Heart left ventricle (tissue), 16 donors: ENCODE results near the gene ZNF646. TPM values are rescaled to one million over a fixed set of nuclear protein-coding genes. Genes with fewer than 3 reads are reported as not detected.

Experiments
- ATAC-seq, 4 donors: fragments of 200-7000 bp; cut with Tn5 transposase; one replicate each; pipeline ENCODE4 v1.9.1; 2020 to 2022; ENCODE audit warnings: moderate library complexity in 4 of 4, mild to moderate bottlenecking in 3 of 4, moderate number of reproducible peaks in 1 of 4
- DNase-seq, 5 donors: peaks; one replicate each; pipeline ENCODE4 v3.0.0-alpha.2; 2020
- H3K27ac ChIP-seq, 12 donors: fragments of 200-600 bp; sonication (generic) in 4 of 12; one replicate each; pipeline versions ENCODE4 v1.5.0 to v1.8.0; 2016 to 2022; ENCODE audit warnings: mild to moderate bottlenecking in 2 of 12
- H3K27me3 ChIP-seq, 9 donors: fragments of 200-600 bp; sonication (generic) in 2 of 9; one replicate each; pipeline versions ENCODE4 v1.5.1 to v1.8.0; 2016 to 2022; ENCODE audit warnings: mild to moderate bottlenecking in 3 of 9
- H3K36me3 ChIP-seq, 9 donors: fragments of 200-600 bp; sonication (generic) in 2 of 9; one replicate each; pipeline versions ENCODE4 v1.5.0 to v1.8.0; 2018 to 2022; ENCODE audit warnings: mild to moderate bottlenecking in 2 of 9
- H3K4me1 ChIP-seq, 12 donors: fragments of 200-600 bp; sonication (generic) in 4 of 12; one replicate each; pipeline versions ENCODE4 v1.5.0 to v1.8.0; 2016 to 2022; ENCODE audit warnings: mild to moderate bottlenecking in 3 of 12
- H3K4me3 ChIP-seq, 12 donors: fragments of 200-600 bp; sonication (generic) in 4 of 12; one replicate each; pipeline versions ENCODE4 v1.5.0 to v1.8.0; 2017 to 2022; ENCODE audit warnings: mild to moderate bottlenecking in 9 of 12, moderate library complexity in 4 of 12
- H3K9me3 ChIP-seq, 12 donors: fragments of 200-600 bp; sonication (generic) in 4 of 12; one replicate each; pipeline versions ENCODE4 v1.5.0 to v1.8.0; 2016 to 2022; ENCODE audit warnings: mild to moderate bottlenecking in 1 of 12
- CTCF ChIP-seq, 12 donors: fragments of 200-600 bp; sonication (generic) in 4 of 12; IDR thresholded peaks; one replicate each; pipeline versions ENCODE4 v1.5.0 to v1.8.0; 2018 to 2022; ENCODE audit warnings: antibody characterized with exemption in 12 of 12, mild to moderate bottlenecking in 5 of 12
- POLR2A ChIP-seq, 2 donors: fragments of 450-650 bp; IDR thresholded peaks; one replicate each; pipeline ENCODE4 v1.6.1; 2017; ENCODE audit warnings: antibody characterized with exemption in 2 of 2, mild to moderate bottlenecking in 2 of 2, moderate library complexity in 2 of 2
- WGBS, 4 donors: extraction: QIAGEN DNeasy Blood & Tissue Kit in 2 of 4; methylation state at CpG; one replicate each; pipeline versions ENCODE4 v1.1.5 to v1.1.7; 2013 to 2018; 5-methylcytosine and 5-hydroxymethylcytosine counted together
- intact Hi-C, 10 donors: fragments of 100-400 bp; cut with DNase I; formaldehyde crosslinking; loops; one replicate each; pipeline versions ENCODE4 v1.11.1 to v1.14.2; 2022
- polyA plus RNA-seq, 2 donors: library from polyadenylated mRNA; stranded (reverse); fragments of 200-250 nt; gene quantifications; one replicate each; pipeline ENCODE4 v1.2.3, GENCODE V29; 2013
- total RNA-seq, 9 donors: library from RNA; depleted of rRNA in 2 of 9; stranded (reverse); fragments of >200 nt in 2 of 9; fragmentation: NEBNext Ultra II Directional in 3 of 9; extraction: Animal tissue kit (Norgen Biotek cat#: 25700) in 3 of 9; gene quantifications; one replicate each; pipeline versions ENCODE4 v1.1.0 to v1.2.4, GENCODE V29; 2016 to 2023
- donor health status: ischemic (EF 13 %, LVEDD 7.1; RV severe dilation, severe dysfunction).
- donor health status: healthy with polysubstance abuse.
- donor health status: DM: no; HTN: yes; CAD: no.
- donor health status: DM: no; HTN: no; CAD: no.
- donor health status: ischemic (EF 25% LVEDD 6.9; RV normal size, moderate dysfunction).
- donor health status: ischemic (EF 25% LVEDD 5.7; RV mildly dilated, moderate dysfunction).
- donor health status: healthy.
- donor health status: DM: yes; HTN: yes; CAD: no.
- donor health status: ischemic (EF 35%, LVEDD 5.7; RV mildly dilated, moderate dysfunction).
- donor health status: nonischemic (EF 11% LVEDD 7.7; RV severe dilation, severe dysfunction).
- donor health status: DM: yes; HTN: yes; CAD: no.
- donor health status: PGD.
- donor health status: ischemic (EF 29% LVEDD 5.4; RV normal size, mild dysfunction).
- donor health status: nonischemic (EF 23%, LVEDD 6.1; RV moderate dilation, normal function).

The ZNF646 gene
- total and polyA plus RNA-seq, 11 donors = 6.4 to 15.5 (median 10.0) TPM

- no peaks in the 10 kb centered on the region for H3K9me3 ChIP-seq
- H3K27me3 ChIP-seq = no peaks in the 10 kb centered on the region
- TF ChIP-seq CTCF (IDR thresholded peaks at IDR 0.05) = no peak
- TF ChIP-seq POLR2A (IDR thresholded peaks at IDR 0.05) = no peak
- DNase-seq (no peak), ATAC-seq (no peak)
- WGBS, 4 donors = 68 to 90% (median 80%) methylated on average over 4 to 6 of the region's 6 CpGs
- H3K4me3 ChIP-seq = no peak overlapping the region
- intact Hi-C loops = no loop called here
- peaks cover 6 to 63% (median 57%) of the 10 kb centered on the region in 9 donors for H3K36me3 ChIP-seq
- H3K27ac ChIP-seq = no peak overlapping the region
- H3K4me1 ChIP-seq = peaks cover 0 to 60% (median 17%) of the 10 kb centered on the region in 12 donors
Observed at GRCh38 chr16:31130899-31131298, 56.7 kb downstream of the ZNF646 start.

GRCh38 chr16:31131416-31131815 is 57.2 kb downstream of the ZNF646 start:
- no peaks in the 10 kb centered on the region for H3K9me3 ChIP-seq
- no peak overlapping the region for H3K4me3 ChIP-seq
- intact Hi-C loops = no loop called here
- no peak for DNase-seq
- ATAC-seq = no peak
- 90 to 95% (median 91%) methylated on average over 8 to 11 of the region's 11 CpGs for WGBS, 4 donors
- TF ChIP-seq POLR2A (IDR thresholded peaks at IDR 0.05) (no peak), CTCF (IDR thresholded peaks at IDR 0.05) (no peak)
- H3K4me1 ChIP-seq = peaks cover 0 to 60% (median 17%) of the 10 kb centered on the region in 12 donors
- H3K27ac ChIP-seq = no peak overlapping the region
- peaks cover 6 to 59% (median 57%) of the 10 kb centered on the region in 9 donors for H3K36me3 ChIP-seq
- no peaks in the 10 kb centered on the region for H3K27me3 ChIP-seq

DNA sequence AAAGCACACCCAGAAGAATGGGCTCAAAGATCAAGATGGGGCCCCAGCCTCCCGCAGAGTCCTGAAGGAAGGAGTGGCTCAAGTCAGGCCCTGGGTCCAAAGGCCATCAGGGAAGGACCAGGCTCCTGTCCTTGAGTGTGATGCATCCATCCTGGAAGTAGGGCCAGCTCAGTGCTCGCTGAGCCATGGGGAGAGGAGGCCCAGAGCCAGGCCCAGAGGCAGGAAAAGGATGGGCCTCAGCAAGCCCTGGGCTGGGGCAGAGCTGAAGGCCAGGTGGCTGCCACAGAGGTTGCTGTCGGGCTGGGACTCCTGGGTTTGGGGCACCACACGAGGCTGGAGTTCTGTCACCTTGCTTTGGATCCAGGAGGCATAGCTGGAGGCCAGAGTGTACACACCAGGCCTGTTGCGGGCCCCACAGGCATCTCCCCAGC is 57.6 kb downstream of the ZNF646 start:
- Histone ChIP-seq H3K36me3 (peaks cover 6 to 58% (median 54%) of the 10 kb centered on the region in 9 donors), H3K4me1 (peaks cover 0 to 60% (median 17%) of the 10 kb centered on the region in 12 donors), H3K4me3 (no peak overlapping the region), H3K9me3 (no peaks in the 10 kb centered on the region), H3K27ac (no peak overlapping the region), H3K27me3 (no peaks in the 10 kb centered on the region)
- no peak for ATAC-seq
- no peak for DNase-seq
- WGBS, 4 donors = 80 to 92% (median 88%) methylated on average over 2 to 5 of the region's 5 CpGs
- no peak for TF ChIP-seq CTCF (IDR thresholded peaks at IDR 0.05)
- intact Hi-C loops = no loop called here

GRCh38 chr16:31132303-31132979 is 58.2 kb downstream of the ZNF646 start:
- no peak for ATAC-seq
- DNase-seq = no peak
- intact Hi-C loops = no loop called here

More at GRCh38 chr16:31132303-31132979, 58.2 kb downstream of the ZNF646 start:
- no peak overlapping the region for H3K4me3 ChIP-seq
- H3K27me3 ChIP-seq = no peaks in the 10 kb centered on the region
- no peak for TF ChIP-seq CTCF (IDR thresholded peaks at IDR 0.05)
- TF ChIP-seq POLR2A (IDR thresholded peaks at IDR 0.05) = no peak
- WGBS, 4 donors = 89 to 96% (median 92%) methylated on average over 8 to 20 of the region's 20 CpGs
- peaks cover 0 to 54% (median 17%) of the 10 kb centered on the region in 12 donors for H3K4me1 ChIP-seq
- H3K36me3 ChIP-seq = peaks cover 6 to 52% (median 48%) of the 10 kb centered on the region in 9 donors
- H3K27ac ChIP-seq = no peak overlapping the region
- no peaks in the 10 kb centered on the region for H3K9me3 ChIP-seq
